OCI-LY3 (cell line): ENCODE measurements around the gene MIP.

Experiments used
- EZH2phosphoT487 ChIP-seq: fragments of 200-600 bp; shearing (Covaris generic); IDR thresholded peaks from 2 replicates; pipeline ENCODE4 v1.6.1; 2018; ENCODE audit warnings: antibody characterized with exemption, mixed run types, low read depth
- TF ChIP-seq, protein P1 (sequence below): fragments of 200-600, 300-600 bp; sonication (generic); IDR thresholded peaks from 2 replicates; pipeline ENCODE4 v1.5.1; 2014; ENCODE audit warnings: antibody characterized with exemption, low read length, low read depth

DNA sequence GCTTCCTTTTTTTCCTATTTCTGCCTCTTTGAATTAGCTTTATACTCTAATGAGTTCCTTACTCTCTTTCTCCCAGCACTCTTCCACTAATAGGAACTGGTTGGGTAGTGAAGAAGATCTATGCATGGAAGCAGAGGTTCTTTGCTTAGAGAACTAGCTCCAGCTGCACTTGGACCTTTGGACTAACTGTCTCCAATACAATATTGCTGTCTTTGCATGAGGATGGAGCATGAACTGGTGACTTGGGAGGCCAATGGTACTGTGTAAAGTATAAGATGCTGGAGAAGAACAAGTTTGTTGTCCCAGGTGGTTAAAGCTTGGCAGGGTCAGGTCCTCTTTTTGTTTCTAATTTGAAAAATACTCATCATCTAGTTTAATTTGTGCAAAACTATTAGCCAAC lies 35.9 kb upstream of the MIP start:
- TF ChIP-seq, protein P1, sequence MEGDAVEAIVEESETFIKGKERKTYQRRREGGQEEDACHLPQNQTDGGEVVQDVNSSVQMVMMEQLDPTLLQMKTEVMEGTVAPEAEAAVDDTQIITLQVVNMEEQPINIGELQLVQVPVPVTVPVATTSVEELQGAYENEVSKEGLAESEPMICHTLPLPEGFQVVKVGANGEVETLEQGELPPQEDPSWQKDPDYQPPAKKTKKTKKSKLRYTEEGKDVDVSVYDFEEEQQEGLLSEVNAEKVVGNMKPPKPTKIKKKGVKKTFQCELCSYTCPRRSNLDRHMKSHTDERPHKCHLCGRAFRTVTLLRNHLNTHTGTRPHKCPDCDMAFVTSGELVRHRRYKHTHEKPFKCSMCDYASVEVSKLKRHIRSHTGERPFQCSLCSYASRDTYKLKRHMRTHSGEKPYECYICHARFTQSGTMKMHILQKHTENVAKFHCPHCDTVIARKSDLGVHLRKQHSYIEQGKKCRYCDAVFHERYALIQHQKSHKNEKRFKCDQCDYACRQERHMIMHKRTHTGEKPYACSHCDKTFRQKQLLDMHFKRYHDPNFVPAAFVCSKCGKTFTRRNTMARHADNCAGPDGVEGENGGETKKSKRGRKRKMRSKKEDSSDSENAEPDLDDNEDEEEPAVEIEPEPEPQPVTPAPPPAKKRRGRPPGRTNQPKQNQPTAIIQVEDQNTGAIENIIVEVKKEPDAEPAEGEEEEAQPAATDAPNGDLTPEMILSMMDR = no peak
- no peak for TF ChIP-seq EZH2phosphoT487
